Gastrocnemius medialis (tissue), 4 donors: ENCODE data around the gene ZC3H18. TPM values are rescaled to one million over a fixed set of nuclear protein-coding genes. Genes with fewer than 3 reads are reported as not detected.

Source experiments
- ATAC-seq, 2 donors: fragments of 150-250 bp; one replicate each; pipeline ENCODE4 v1.9.1; 2016
- DNase-seq, 2 donors: peaks; one replicate each; pipeline ENCODE4 v3.0.0-alpha.2; 2019
- H3K27ac ChIP-seq, 4 donors: fragments of 200-600 bp; sonication (generic); 1 replicate in 1 of 4; 2 replicates in 3 of 4; pipeline ENCODE4 v1.5.1; 2016 to 2018; ENCODE audit warnings: mild to moderate bottlenecking in 2 of 4, moderate library complexity in 1 of 4
- H3K27me3 ChIP-seq, 3 donors: fragments of 200-600 bp; sonication (generic) in 2 of 3; 1 replicate in 1 of 3; 2 replicates in 2 of 3; pipeline versions ENCODE4 v1.5.1 to v1.6.0; 2016 to 2019; ENCODE audit warnings: mild to moderate bottlenecking in 1 of 3, moderate library complexity in 1 of 3
- H3K36me3 ChIP-seq, 2 donors: fragments of 200-600 bp; sonication (generic) in 1 of 2; one replicate each; pipeline ENCODE4 v1.5.1; 2017 to 2018
- H3K4me1 ChIP-seq, 2 donors: fragments of 200-600 bp; sonication (generic) in 1 of 2; one replicate each; pipeline ENCODE4 v1.5.1; 2016 to 2017; ENCODE audit warnings: mild to moderate bottlenecking in 2 of 2
- H3K4me3 ChIP-seq, 4 donors: fragments of 200-600 bp; sonication (generic) in 3 of 4; 1 replicate in 1 of 4; 2 replicates in 3 of 4; pipeline ENCODE4 v1.5.1; 2016 to 2019; ENCODE audit warnings: mild to moderate bottlenecking in 2 of 4
- H3K9me3 ChIP-seq, 3 donors: fragments of 200-600 bp; sonication (generic) in 2 of 3; 1 replicate in 1 of 3; 2 replicates in 2 of 3; pipeline ENCODE4 v1.5.1; 2016 to 2019
- CTCF ChIP-seq, 5 experiments: fragments of 450-650 bp in 3 of 5; fragments of 200-600 bp in 2 of 5; sonication (generic) in 2 of 5; IDR thresholded peaks in 4 of 5; conservative IDR thresholded peaks in 1 of 5; 1 replicate in 4 of 5; 2 replicates in 1 of 5; pipeline ENCODE4 v1.5.1; 2016 to 2019; ENCODE audit warnings: antibody characterized with exemption in 5 of 5, mild to moderate bottlenecking in 3 of 5, moderate library complexity in 3 of 5
- POLR2A ChIP-seq, 2 donors: fragments of 450-650 bp; IDR thresholded peaks; one replicate each; pipeline ENCODE4 v1.6.1; 2017; ENCODE audit warnings: antibody characterized with exemption in 2 of 2, mild to moderate bottlenecking in 2 of 2, moderate library complexity in 2 of 2
- in situ Hi-C, 4 donors: fragments of 200-750 bp; cut with MboI; loops; one replicate each; pipeline versions ENCODE4 v1.15.0 to v1.8.0; 2017; ENCODE audit warnings: low sequenced_read_pairs in 4 of 4
- intact Hi-C: fragments of 100-400 bp; cut with DNase I; formaldehyde crosslinking; loops from one replicate; pipeline ENCODE4 v1.15.1; 2023; ENCODE audit warnings: low total_unique reads
- total RNA-seq, 4 donors: library from RNA; depleted of rRNA; stranded (reverse); fragments of >200 nt; gene quantifications; one replicate each; pipeline versions ENCODE4 v1.1.0 to v1.2.3, GENCODE V29; 2016

ZC3H18 gene
- total RNA-seq, 4 donors from 2014 or later, result 10.9 to 20.5 (median 18.4) TPM

- TF ChIP-seq POLR2A (IDR thresholded peaks at IDR 0.05), result no peak
- TF ChIP-seq CTCF (IDR thresholded peaks at IDR 0.05 in 4 of 5, conservative IDR thresholded peaks at IDR 0.05 in 1 of 5), result no peak
- ATAC-seq (no peak), DNase-seq (no peak)
- Histone ChIP-seq H3K4me1 (peaks cover 0 to 5% of the 10 kb centered on the region in 2 donors), H3K27ac (no peak overlapping the region), H3K9me3 (no peaks in the 10 kb centered on the region), H3K4me3 (no peak overlapping the region), H3K27me3 (no peaks in the 10 kb centered on the region), H3K36me3 (peaks cover 0 to 46% of the 10 kb centered on the region in 2 donors)
- in situ Hi-C loops, result no loop called here
- intact Hi-C loops, result no loop called here
These were observed 52.7 kb downstream of the ZC3H18 start for GRCh38 chr16:88622866-88623265.

- H3K9me3 ChIP-seq, result no peaks in the 10 kb centered on the region
- ATAC-seq (no peak), DNase-seq (no peak)
- peaks cover 0 to 53% of the 10 kb centered on the region in 2 donors for H3K36me3 ChIP-seq
- no peaks in the 10 kb centered on the region for H3K27me3 ChIP-seq
- intact Hi-C loops (no loop called here), in situ Hi-C loops (no loop called here)
- no peak overlapping the region for H3K4me3 ChIP-seq
- TF ChIP-seq CTCF (IDR thresholded peaks at IDR 0.05 in 4 of 5, conservative IDR thresholded peaks at IDR 0.05 in 1 of 5) (no peak), POLR2A (IDR thresholded peaks at IDR 0.05) (no peak)
- no peaks in the 10 kb centered on the region for H3K4me1 ChIP-seq
- no peak overlapping the region for H3K27ac ChIP-seq
These were observed 53.7 kb downstream of the ZC3H18 start for GRCh38 chr16:88623858-88624257.

GRCh38 chr16:88624481-88624880 lies 54.3 kb downstream of the ZC3H18 start:
- in situ Hi-C loops, result no loop called here
- no peak for DNase-seq
- H3K27ac ChIP-seq, result no peak overlapping the region
- no peak overlapping the region for H3K4me3 ChIP-seq
- TF ChIP-seq POLR2A (IDR thresholded peaks at IDR 0.05) (no peak), CTCF (IDR thresholded peaks at IDR 0.05 in 4 of 5, conservative IDR thresholded peaks at IDR 0.05 in 1 of 5) (no peak)
- no peak for ATAC-seq
- H3K36me3 ChIP-seq, result peaks cover 0 to 55% of the 10 kb centered on the region in 2 donors
- H3K9me3 ChIP-seq, result no peaks in the 10 kb centered on the region
- no peaks in the 10 kb centered on the region for H3K27me3 ChIP-seq
- no peaks in the 10 kb centered on the region for H3K4me1 ChIP-seq
- intact Hi-C loops, result no loop called here

GRCh38 chr16:88624977-88625576 lies 54.9 kb downstream of the ZC3H18 start:
- Histone ChIP-seq H3K4me1 (no peaks in the 10 kb centered on the region), H3K4me3 (no peak overlapping the region), H3K36me3 (peaks cover 0 to 57% of the 10 kb centered on the region in 2 donors), H3K27me3 (no peaks in the 10 kb centered on the region), H3K27ac (no peak overlapping the region), H3K9me3 (no peaks in the 10 kb centered on the region)
- ATAC-seq, result no peak
- DNase-seq, result no peak
- no peak for TF ChIP-seq CTCF (IDR thresholded peaks at IDR 0.05 in 4 of 5, conservative IDR thresholded peaks at IDR 0.05 in 1 of 5)
- TF ChIP-seq POLR2A (IDR thresholded peaks at IDR 0.05), result no peak
- in situ Hi-C loops, result no loop called here
- intact Hi-C loops, result no loop called here

- H3K27me3 ChIP-seq, result no peaks in the 10 kb centered on the region
- in situ Hi-C loops, result no loop called here
These were observed 56.4 kb downstream of the ZC3H18 start for GRCh38 chr16:88626646-88627045.

More at GRCh38 chr16:88626646-88627045, 56.4 kb downstream of the ZC3H18 start:
- no peak for DNase-seq
- H3K4me3 ChIP-seq, result no peak overlapping the region
- intact Hi-C loops, result no loop called here
- no peaks in the 10 kb centered on the region for H3K4me1 ChIP-seq
- no peaks in the 10 kb centered on the region for H3K9me3 ChIP-seq
- H3K27ac ChIP-seq, result no peak overlapping the region
- no peak for ATAC-seq
- H3K36me3 ChIP-seq, result peaks cover 0 to 71% of the 10 kb centered on the region in 2 donors
- TF ChIP-seq POLR2A (IDR thresholded peaks at IDR 0.05) (no peak), CTCF (IDR thresholded peaks at IDR 0.05 in 4 of 5, conservative IDR thresholded peaks at IDR 0.05 in 1 of 5) (no peak)
